ELF-1 (cell line): ENCODE data around the gene FXYD3.

Experiments used
- DNase-seq: peaks from one replicate; pipeline ENCODE4 v3.0.0-alpha.2; 2016; ENCODE audit warnings: low read depth, low spot score

FXYD3 gene

GRCh38 chr19:35115177-35115951, at the start of gene FXYD3:
TSS of gene FXYD3 (plus strand) at chr19:35115823. CDS start at chr19:35119377, 3,554 bp downstream.
- no peak for DNase-seq

GRCh38 chr19:35066121-35066520, 49.5 kb upstream of the FXYD3 start:
- no peak for DNase-seq

DNA sequence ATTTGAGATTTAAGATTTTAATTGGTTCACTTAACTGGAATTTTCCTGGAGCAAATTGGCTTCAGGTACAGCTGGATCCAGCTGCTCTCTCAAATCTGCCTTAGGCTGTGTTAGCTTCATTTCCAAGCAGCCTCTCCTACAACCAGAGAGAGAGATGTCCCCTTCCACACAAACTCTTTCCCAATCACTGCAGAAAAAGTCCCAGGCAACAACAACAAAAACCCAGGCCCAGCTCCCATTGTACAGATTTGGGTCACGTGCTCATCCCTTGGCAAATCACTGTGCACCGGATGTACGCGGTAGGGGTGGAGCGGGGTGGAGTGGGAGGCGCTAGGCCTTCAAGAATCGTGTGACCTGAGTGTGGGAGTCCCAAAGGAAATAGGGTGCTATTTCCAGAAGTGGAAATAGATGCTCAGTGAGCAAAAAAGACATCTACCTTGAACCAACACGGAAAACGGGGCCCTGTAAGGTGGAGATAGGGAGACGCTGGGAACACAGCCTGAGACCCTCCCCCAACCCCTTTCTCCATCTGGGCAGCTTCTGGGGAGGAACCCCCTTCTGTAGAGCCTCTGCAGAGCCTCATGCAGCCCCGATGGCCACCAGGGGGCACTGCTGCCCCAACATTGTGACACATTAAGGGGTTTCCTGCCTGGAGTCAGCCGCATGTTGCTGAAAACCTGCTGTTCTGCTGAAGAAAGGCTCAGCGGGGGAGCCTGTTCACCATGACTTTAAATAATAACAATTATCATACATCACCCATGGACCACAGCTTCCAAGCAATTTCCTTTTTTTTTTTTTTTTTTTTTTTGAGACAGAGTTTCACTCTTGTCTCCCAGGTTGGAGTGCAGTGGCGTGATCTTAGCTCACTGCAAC, 48.7 kb upstream of the FXYD3 start:
- DNase-seq: peak; percentile 94

GRCh38 chr19:35068941-35069634, 46.5 kb upstream of the FXYD3 start:
- no peak for DNase-seq

- DNase-seq: no peak
Measured at GRCh38 chr19:35069696-35070095, 45.9 kb upstream of the FXYD3 start.

DNA sequence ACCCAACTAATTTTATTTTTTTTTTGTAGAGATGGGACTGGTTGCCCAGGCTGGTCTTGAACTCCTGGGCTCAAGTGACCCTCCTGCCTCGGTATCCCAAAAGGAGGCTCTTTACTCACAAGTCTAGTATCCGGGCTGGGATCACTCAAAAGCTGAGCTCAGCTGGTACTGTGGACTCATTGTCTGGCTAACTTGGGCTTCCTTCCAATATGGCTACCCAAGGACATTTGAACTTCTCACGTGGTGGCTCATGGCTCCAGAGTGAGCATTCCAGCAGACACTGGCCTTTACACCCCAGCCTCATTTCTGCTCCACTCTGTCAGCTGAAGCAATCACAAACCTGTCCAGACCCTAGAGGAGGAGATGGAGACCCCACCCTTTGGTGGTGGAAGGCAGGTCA, 45.2 kb upstream of the FXYD3 start:
- no peak for DNase-seq

- DNase-seq: no peak
Measured at GRCh38 chr19:35073516-35073915, 42.1 kb upstream of the FXYD3 start.

DNA sequence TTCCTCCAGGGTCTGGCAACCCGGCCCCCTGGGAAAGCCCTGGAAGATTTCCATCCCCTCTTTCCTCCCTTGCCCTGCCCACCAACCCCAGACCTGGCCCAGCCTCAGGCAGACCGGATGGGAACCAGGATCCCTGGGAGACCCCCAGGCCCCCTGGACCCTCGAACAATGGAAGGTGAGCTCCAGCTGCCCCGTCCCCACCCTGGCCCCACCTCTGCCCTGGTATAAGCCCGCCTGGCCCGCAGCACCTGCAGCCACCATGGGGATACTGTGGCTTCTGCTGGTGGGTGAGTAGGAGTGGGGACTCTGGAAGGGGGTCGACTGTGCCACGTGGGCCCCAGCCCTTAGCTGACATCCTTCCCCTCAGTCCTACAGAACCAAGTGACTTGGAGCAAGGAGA, 41.7 kb upstream of the FXYD3 start:
- no peak for DNase-seq

GRCh38 chr19:35074426-35075201, 41.0 kb upstream of the FXYD3 start:
- DNase-seq: no peak

- no peak for DNase-seq
Measured at GRCh38 chr19:35075202-35076025, 40.2 kb upstream of the FXYD3 start.

GRCh38 chr19:35076026-35076370, 39.6 kb upstream of the FXYD3 start:
- DNase-seq: no peak

GRCh38 chr19:35076657-35077056, 39.0 kb upstream of the FXYD3 start:
- no peak for DNase-seq

DNA sequence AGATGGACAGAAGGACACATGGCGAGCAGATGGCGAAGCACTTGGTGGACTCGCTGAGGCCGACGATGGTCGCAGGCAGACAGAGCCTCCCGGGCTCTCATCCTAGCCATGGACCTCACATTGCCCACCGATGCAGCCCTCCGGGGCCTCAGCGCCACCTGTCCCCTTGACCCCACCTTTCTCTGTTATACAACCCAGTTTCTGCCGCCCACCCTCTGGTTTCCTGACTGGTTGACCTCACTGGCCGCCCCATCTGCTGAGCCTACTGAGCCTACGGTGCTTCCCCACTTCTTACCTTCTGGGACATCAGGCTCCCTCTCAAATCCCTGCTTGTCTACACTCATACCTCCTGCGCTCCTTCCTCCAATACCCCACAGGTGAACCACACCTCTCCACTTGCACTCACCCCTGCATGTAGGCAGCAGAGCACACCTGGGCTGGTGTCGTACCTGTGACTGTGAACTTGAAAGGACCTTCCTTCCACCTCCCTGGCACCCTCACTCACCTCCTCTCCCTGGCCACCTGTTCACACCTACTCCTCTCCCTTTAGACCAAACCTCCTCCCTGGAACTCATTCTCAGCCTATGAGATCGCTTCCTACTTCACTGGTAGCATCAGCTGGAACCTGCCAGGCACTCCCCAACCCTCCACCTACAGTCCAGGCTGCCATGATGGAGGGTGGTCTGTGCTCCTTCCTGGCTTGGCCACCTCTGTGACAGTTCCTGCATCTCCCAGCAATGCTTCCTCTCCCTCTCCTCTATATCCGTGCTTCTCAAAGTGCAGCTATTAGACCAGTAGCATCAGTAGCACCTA, 38.0 kb upstream of the FXYD3 start:
- DNase-seq: no peak

GRCh38 chr19:35079826-35080225, 35.8 kb upstream of the FXYD3 start:
- DNase-seq: no peak

GRCh38 chr19:35080613-35081170, 34.9 kb upstream of the FXYD3 start:
- DNase-seq: no peak

- no peak for DNase-seq
Measured at GRCh38 chr19:35081201-35081600, 34.4 kb upstream of the FXYD3 start.

GRCh38 chr19:35083691-35084508, 31.7 kb upstream of the FXYD3 start:
- peak; percentile 69 for DNase-seq

DNA sequence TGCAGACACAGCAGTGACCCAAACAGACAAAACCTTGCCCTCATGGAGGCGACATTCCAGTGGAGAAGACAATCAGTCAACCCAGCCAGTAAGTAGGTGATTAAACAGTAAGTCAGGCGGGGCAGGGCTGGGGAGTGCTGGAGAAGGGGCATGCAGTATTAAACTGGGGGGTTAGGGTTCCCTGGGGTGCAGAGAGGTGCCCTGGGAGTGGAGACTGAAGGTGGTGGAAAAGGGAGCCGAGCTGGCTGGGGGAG, 31.2 kb upstream of the FXYD3 start:
- no peak for DNase-seq

DNA sequence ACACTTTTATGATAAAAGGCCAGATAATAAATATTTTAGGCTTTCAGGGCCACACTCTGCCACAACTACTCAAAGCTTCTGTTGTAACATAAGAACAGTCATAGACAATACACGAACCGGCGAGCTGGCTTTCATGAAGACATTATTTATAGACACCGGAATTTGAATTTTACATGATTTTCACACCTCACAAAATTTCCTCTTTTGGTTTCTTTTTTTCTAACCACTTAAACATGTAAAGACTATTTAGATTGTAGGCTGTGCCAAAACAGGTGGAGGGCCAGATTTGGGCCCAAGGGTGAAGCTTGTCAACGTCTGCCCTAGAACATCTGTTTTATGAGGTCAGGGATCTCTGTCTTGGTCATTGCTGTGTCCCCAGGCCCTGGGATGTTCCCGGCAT, 29.7 kb upstream of the FXYD3 start:
- DNase-seq: no peak
